Adipocyte (in vitro differentiated cells): ENCODE results near the gene TOR3A.

Experiments
- DNase-seq: peaks from one replicate; pipeline ENCODE4 v3.0.0-alpha.2; 2015; ENCODE audit warnings: low read depth
- H3K27me3 ChIP-seq: replicated peaks from 2 replicates; pipeline ENCODE4 v1.7.0; 2013; ENCODE audit warnings: mild to moderate bottlenecking, low read length, moderate library complexity; ENCODE audit not compliant: control insufficient read depth, insufficient read depth
- H3K36me3 ChIP-seq: 2 replicates; pipeline ENCODE4 v1.7.0; 2013; ENCODE audit warnings: low read length, mild to moderate bottlenecking, moderate library complexity; ENCODE audit not compliant: control insufficient read depth, insufficient read depth, severe bottlenecking
- H3K4me1 ChIP-seq: 2 replicates; pipeline ENCODE4 v1.7.0; 2013; ENCODE audit warnings: mild to moderate bottlenecking, low read length, moderate library complexity; ENCODE audit not compliant: control insufficient read depth, insufficient read depth
- H3K4me3 ChIP-seq: 2 replicates; pipeline ENCODE4 v1.7.0; 2013; ENCODE audit warnings: mild to moderate bottlenecking, low read length, moderate library complexity
- H3K9ac ChIP-seq: 2 replicates; pipeline ENCODE4 v1.7.0; 2013; ENCODE audit warnings: mild to moderate bottlenecking, low read length, moderate library complexity
- H3K9me3 ChIP-seq: 2 replicates; pipeline ENCODE4 v1.7.0; 2013; ENCODE audit warnings: mild to moderate bottlenecking, low read length, moderate library complexity; ENCODE audit not compliant: control insufficient read depth

The TOR3A gene

DNA sequence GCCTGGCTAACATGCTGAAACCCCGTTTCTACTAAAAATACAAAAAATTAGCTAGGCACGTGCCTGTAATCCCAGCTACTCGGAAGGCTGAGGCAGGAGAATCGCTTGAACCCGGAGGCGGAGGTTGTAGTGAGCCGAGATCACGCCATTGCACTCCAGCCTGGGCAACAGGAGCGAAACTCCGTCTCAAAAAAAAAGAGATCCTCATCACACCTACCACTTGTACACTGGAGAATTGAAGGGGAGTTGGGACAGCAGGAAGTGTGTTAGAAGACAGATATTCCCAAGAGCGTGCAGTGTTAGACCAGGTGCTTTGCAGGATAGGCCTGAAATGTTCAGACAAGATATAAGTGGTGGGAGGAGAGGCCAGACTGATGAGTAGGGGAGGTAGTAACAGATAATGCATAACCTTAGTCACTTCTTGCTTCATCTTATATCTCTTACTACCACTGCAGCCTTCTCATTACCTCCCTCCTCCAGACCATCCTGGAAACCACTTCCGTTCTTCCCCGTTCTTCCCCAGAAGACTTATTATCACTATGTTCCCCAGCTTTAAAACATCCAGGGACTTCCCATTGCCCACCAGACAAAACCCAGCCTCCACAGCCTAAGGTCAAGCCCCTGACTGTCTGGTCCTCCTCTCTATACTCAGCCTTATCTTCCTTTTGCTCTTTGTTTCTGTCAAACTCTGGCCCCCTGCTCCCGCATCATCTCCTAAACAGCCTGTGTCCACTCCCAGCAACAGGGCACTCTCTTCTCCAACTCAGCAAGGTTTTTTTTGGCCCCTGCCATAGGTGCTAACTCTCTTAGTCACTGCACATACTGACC, 34.8 kb upstream of the TOR3A start:
- no peak overlapping the region for H3K4me3 ChIP-seq
- no peak for DNase-seq
- H3K4me1 ChIP-seq = peaks cover 5% of the 10 kb centered on the region
- peaks cover 16% of the 10 kb centered on the region for H3K36me3 ChIP-seq
- no peak overlapping the region for H3K9ac ChIP-seq
- no peaks in the 10 kb centered on the region for H3K27me3 ChIP-seq
- H3K9me3 ChIP-seq = no peaks in the 10 kb centered on the region

GRCh38 chr1:179047636-179047997, 34.3 kb upstream of the TOR3A start:
- DNase-seq = no peak
- no peaks in the 10 kb centered on the region for H3K27me3 ChIP-seq
- peaks cover 5% of the 10 kb centered on the region for H3K4me1 ChIP-seq
- H3K9me3 ChIP-seq = no peaks in the 10 kb centered on the region
- no peak overlapping the region for H3K9ac ChIP-seq
- peaks cover 18% of the 10 kb centered on the region for H3K36me3 ChIP-seq
- no peak overlapping the region for H3K4me3 ChIP-seq

DNA sequence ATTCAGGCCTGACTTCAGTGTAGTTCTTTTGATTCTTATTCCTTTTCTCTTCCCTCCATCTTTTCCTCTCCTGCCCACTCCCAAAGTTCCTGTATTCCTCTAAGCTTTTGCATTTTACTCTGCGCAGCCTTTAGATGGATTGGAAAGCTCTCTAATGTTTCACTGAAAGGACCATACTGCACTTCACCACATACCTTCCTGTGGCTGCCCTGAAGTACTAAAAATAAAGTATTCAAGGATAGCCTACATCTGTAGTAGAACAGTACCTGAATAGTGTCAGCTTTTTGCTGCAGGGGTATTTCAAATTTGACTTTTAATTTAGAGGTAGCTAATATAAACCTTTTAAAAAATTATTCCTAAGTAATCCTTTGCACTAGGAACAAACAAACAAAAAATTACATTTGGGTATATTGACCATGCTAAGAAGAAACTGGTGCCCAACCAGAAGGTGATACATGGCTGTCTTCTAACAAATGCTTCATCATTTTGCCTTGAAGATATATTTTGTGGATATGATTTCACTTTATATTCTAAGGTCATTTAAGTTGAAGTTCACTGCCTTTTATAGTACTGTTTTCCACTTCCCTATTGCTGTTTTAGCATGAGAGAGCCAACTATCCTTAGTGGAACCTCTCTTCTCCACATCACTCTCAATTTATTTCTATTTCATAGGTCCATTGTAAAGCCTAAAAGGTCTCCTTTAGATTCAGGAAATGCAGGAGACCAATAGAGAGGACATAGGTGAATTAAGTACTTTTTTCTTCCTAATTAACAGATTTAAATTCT, 33.3 kb upstream of the TOR3A start:
- H3K9me3 ChIP-seq = no peaks in the 10 kb centered on the region
- H3K4me1 ChIP-seq = peaks cover 5% of the 10 kb centered on the region
- H3K4me3 ChIP-seq = no peak overlapping the region
- no peaks in the 10 kb centered on the region for H3K27me3 ChIP-seq
- DNase-seq = no peak
- no peak overlapping the region for H3K9ac ChIP-seq
- H3K36me3 ChIP-seq = peaks cover 23% of the 10 kb centered on the region

DNA sequence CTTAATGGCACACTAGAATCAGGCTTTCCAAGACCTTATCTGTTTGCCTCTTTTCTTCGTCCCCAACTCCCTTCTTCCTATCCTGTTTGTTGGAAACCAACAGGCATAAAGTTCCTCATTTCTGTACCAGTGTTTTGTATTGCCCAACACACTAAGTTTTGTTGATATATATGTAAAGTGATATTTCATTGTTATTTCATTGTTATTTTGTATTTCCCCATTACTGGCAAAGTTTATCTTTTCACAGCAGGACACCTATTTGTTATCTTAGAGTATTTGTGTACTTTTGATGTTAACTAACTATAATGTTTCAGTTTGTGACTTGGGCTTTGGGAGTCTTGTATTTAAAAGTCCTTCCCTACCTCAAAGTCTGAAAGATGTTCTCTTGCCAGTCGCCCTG, 29.1 kb upstream of the TOR3A start:
- Histone ChIP-seq H3K27me3 (no peaks in the 10 kb centered on the region), H3K36me3 (peaks cover 50% of the 10 kb centered on the region), H3K9ac (no peak overlapping the region), H3K4me1 (peaks cover 3% of the 10 kb centered on the region), H3K4me3 (no peak overlapping the region), H3K9me3 (no peaks in the 10 kb centered on the region)
- DNase-seq = no peak

DNA sequence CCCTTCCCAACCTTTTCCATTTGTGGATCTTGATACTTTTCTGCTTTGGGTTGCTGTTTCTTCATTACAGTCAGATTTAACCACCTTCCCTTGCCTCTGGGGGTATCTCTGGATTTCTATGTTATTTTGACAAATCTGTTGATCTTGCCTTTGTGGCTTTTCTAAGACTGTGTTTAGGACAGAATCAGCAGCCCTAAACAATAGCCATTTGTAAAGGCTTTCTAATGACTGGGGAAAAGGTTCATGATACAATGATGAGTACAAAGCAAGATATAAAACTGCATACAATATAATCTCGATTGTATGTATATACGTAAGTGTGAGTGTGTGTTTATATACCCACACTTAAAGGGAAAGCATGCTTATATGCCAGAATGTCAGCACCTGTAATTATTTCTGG, 28.4 kb upstream of the TOR3A start:
- Histone ChIP-seq H3K4me3 (no peak overlapping the region), H3K4me1 (peaks cover 10% of the 10 kb centered on the region), H3K9ac (no peak overlapping the region), H3K36me3 (peaks cover 47% of the 10 kb centered on the region), H3K9me3 (no peaks in the 10 kb centered on the region), H3K27me3 (no peaks in the 10 kb centered on the region)
- DNase-seq = no peak

DNA sequence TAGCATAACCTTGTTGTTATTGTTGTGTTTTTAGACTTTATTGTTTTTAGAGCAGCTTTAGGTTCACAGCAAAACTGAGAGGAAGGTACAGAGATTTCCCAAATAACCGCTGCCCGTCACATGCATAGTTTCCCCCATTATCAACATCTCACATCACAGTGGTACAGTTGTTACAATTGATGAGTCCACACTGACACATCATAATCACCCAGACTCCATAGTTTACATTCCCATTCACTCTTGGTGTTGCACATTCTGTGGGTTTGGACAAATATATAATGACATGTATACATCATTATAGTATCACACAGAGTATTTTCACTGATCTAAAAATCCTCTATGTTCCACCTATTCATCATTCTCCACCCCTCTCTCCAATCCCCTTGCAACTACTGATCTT, 25.9 kb upstream of the TOR3A start:
- no peak overlapping the region for H3K4me3 ChIP-seq
- DNase-seq = no peak
- no peaks in the 10 kb centered on the region for H3K27me3 ChIP-seq
- no peak overlapping the region for H3K9ac ChIP-seq
- peaks cover 38% of the 10 kb centered on the region for H3K36me3 ChIP-seq
- H3K4me1 ChIP-seq = peaks cover 21% of the 10 kb centered on the region
- no peaks in the 10 kb centered on the region for H3K9me3 ChIP-seq

GRCh38 chr1:179058487-179059483, 23.1 kb upstream of the TOR3A start:
- Histone ChIP-seq H3K36me3 (peaks cover 36% of the 10 kb centered on the region), H3K4me3 (peak overlapping the region; percentile 59), H3K9ac (peak overlapping the region; percentile 77), H3K27me3 (no peaks in the 10 kb centered on the region), H3K9me3 (no peaks in the 10 kb centered on the region), H3K4me1 (peaks cover 21% of the 10 kb centered on the region)
- peak; percentile 45 for DNase-seq

DNA sequence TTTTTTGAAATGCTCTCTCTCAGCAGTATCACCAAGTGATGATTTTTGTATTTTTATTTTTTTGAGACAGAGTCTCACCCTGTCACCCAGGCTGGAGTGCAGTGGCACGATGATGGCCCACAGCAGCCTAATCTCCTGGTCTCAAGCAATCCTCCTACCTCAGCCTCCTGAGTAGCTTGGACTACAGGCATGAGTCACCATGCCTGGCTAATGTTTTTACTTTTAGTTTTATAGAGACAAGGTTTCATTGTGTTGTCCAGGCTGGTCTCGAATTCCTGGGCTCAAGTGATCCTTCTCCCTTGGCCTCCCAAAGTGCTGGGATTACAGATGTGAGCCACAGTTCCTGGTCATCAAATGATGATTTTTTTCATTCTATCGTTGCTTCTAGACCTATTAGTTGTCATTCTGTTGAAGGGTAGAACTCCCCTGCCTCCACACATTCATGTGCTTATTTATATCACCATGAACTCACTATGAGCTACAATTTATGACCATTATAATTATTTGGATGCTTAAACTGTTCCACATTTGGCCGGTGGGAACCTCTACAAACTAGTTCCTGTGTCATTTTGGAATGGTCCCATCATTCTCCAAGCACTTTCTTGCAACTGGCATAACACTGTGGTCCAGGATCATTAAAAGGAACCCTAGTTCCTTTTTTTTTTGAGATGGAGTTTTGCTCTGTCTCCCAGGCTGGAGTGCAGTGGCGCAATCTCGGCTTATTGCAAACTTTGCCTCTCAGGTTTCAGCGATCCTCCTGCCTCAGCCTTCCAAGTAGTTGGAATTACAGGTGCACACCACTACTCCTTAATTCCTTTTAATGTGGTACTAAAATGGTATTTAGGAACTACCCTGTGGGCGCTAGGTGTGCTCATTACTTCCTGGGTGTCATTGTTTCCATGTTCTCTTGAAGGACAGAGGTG, 20.2 kb upstream of the TOR3A start:
- H3K36me3 ChIP-seq = peaks cover 40% of the 10 kb centered on the region
- no peaks in the 10 kb centered on the region for H3K9me3 ChIP-seq

DNA sequence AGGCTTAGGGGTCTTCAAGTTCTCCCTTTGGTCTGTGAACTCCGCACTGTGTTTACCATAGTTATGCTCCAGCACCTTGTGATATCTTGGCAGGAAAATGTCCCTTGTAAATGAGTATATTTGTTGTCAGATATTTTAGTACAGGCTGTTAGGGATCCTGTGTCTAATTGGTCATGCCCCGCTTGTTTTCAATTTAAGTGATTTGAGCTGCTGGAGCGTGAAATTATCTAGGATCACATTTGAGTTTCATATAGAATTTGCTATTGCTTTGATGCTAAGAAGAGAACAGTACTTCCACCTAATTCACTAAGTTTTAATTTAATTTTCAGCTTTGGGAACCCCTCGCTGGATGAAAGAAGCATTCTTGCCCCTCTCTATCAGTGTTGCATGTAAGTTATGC, 15.4 kb upstream of the TOR3A start:
- Histone ChIP-seq H3K36me3 (peaks cover 51% of the 10 kb centered on the region), H3K27me3 (no peaks in the 10 kb centered on the region), H3K9ac (no peak overlapping the region), H3K4me1 (no peaks in the 10 kb centered on the region), H3K9me3 (no peaks in the 10 kb centered on the region), H3K4me3 (no peak overlapping the region)
- DNase-seq = no peak

More for the DNA sequence above, 20.2 kb upstream of the TOR3A start:
- peaks cover 21% of the 10 kb centered on the region for H3K4me1 ChIP-seq
- no peak for DNase-seq
- no peaks in the 10 kb centered on the region for H3K27me3 ChIP-seq
- no peak overlapping the region for H3K4me3 ChIP-seq
- H3K9ac ChIP-seq = no peak overlapping the region

- Histone ChIP-seq H3K9me3 (no peaks in the 10 kb centered on the region), H3K9ac (peak overlapping the region; percentile 47), H3K27me3 (no peaks in the 10 kb centered on the region), H3K4me1 (peaks cover 37% of the 10 kb centered on the region), H3K36me3 (peaks cover 19% of the 10 kb centered on the region), H3K4me3 (peak overlapping the region; percentile 58)
- DNase-seq = peak; percentile 41
Observed at GRCh38 chr1:179077396-179077795, 4.5 kb upstream of the TOR3A start.
